ENCODE results near the gene CEP85. TPM values are rescaled to one million over a fixed set of nuclear protein-coding genes. Genes with fewer than 3 reads are reported as not detected.

Gene CEP85
- total RNA-seq, 4 donors from 2014 or later: 7.5 to 14.7 (median 12.5) TPM

GRCh38 chr1:26282401-26282918 is 48.5 kb downstream of the CEP85 start:
- peak overlapping the region; percentile 54 to 100 (median 99) for H3K27ac ChIP-seq
- H3K36me3 ChIP-seq: peaks cover 0 to 35% (median 0%) of the 10 kb centered on the region in 3 donors
- no peaks in the 10 kb centered on the region for H3K27me3 ChIP-seq
- no peak for DNase-seq
- peaks cover 48 to 96% (median 54%) of the 10 kb centered on the region in 3 donors for H3K4me1 ChIP-seq
- intact Hi-C loops (cut with DNase I): loop anchor here (5.0 kb wide), 1 partner anchor 40 kb away; no protein-coding TSS in a partner anchor
- TF ChIP-seq CTCF (IDR thresholded peaks at IDR 0.05): no peak
- no peak for TF ChIP-seq POLR2A (IDR thresholded peaks at IDR 0.05)
- peak overlapping the region in 1 of 4 donors; percentile 98 for H3K4me3 ChIP-seq
- 72% methylated on average over 8 of the region's 22 CpGs; no CpG with 5 or more reads in 1 of the 2 donors for WGBS, 2 donors
- no peaks in the 10 kb centered on the region for H3K9me3 ChIP-seq

- Histone ChIP-seq H3K4me1 (peaks cover 42 to 96% (median 49%) of the 10 kb centered on the region in 3 donors), H3K36me3 (peaks cover 0 to 35% (median 0%) of the 10 kb centered on the region in 3 donors), H3K27ac (peak overlapping the region; percentile 54 to 100 (median 70)), H3K4me3 (no peak overlapping the region), H3K27me3 (no peaks in the 10 kb centered on the region), H3K9me3 (no peaks in the 10 kb centered on the region)
- WGBS, 2 donors: 67 to 70% methylated on average over 4 of the region's 4 CpGs
- intact Hi-C loops (cut with DNase I): loop anchor here (5.0 kb wide), 1 partner anchor 39 kb away; no protein-coding TSS in a partner anchor
- no peak for DNase-seq
- TF ChIP-seq CTCF (IDR thresholded peaks at IDR 0.05) (no peak), POLR2A (IDR thresholded peaks at IDR 0.05) (no peak)
Measured at GRCh38 chr1:26283279-26283853, 49.4 kb downstream of the CEP85 start.

GRCh38 chr1:26283871-26284596 is 50.0 kb downstream of the CEP85 start:
- peak overlapping the region; percentile 54 to 100 (median 70) for H3K27ac ChIP-seq
- H3K9me3 ChIP-seq: no peaks in the 10 kb centered on the region
- H3K4me3 ChIP-seq: peak overlapping the region in 1 of 4 donors; percentile 13
- H3K36me3 ChIP-seq: peaks cover 0 to 35% (median 0%) of the 10 kb centered on the region in 3 donors
- H3K27me3 ChIP-seq: no peaks in the 10 kb centered on the region
- intact Hi-C loops (cut with DNase I): loop anchor here (5.0 kb wide), 1 partner anchor 38 kb away; no protein-coding TSS in a partner anchor
- 70% methylated on average over 6 of the region's 12 CpGs; no CpG with 5 or more reads in 1 of the 2 donors for WGBS, 2 donors
- DNase-seq: no peak
- peaks cover 43 to 96% (median 49%) of the 10 kb centered on the region in 3 donors for H3K4me1 ChIP-seq
- TF ChIP-seq CTCF (IDR thresholded peaks at IDR 0.05) (no peak), POLR2A (IDR thresholded peaks at IDR 0.05) (no peak)

GRCh38 chr1:26284597-26285347 is 50.8 kb downstream of the CEP85 start:
- DNase-seq: peak; percentile 44
- peak overlapping the region; percentile 54 to 100 (median 70) for H3K27ac ChIP-seq
- TF ChIP-seq POLR2A (IDR thresholded peaks at IDR 0.05) (peak in 1 of 4 donors; percentile 17), CTCF (IDR thresholded peaks at IDR 0.05) (peak; percentile 62 to 86 (median 76))
- 8 to 13% methylated on average over 9 to 15 of the region's 22 CpGs for WGBS, 2 donors
- H3K4me3 ChIP-seq: peak overlapping the region in 1 of 4 donors; percentile 13
- peaks cover 0 to 35% (median 0%) of the 10 kb centered on the region in 3 donors for H3K36me3 ChIP-seq
- no peaks in the 10 kb centered on the region for H3K9me3 ChIP-seq
- peaks cover 45 to 96% (median 50%) of the 10 kb centered on the region in 3 donors for H3K4me1 ChIP-seq
- intact Hi-C loops (cut with DNase I): loop anchor here (5.0 kb wide), 1 partner anchor 38 kb away; no protein-coding TSS in a partner anchor
- H3K27me3 ChIP-seq: no peaks in the 10 kb centered on the region

Measured in esophagus squamous epithelium (tissue), 5 donors.